Measurements from ENCODE around the gene HINT3.
"Not testable (repeated sequence)": the region's sequence is repeated elsewhere in the genome, so short reads cannot be mapped to it uniquely, and the experiment has no call there.

Gene HINT3

GRCh38 chr6:126010040-126010439 is 53.5 kb downstream of the HINT3 start:
- FAIRE-seq: no peak

GRCh38 chr6:126015863-126016262 is 59.3 kb downstream of the HINT3 start:
- no peak for FAIRE-seq

DNA sequence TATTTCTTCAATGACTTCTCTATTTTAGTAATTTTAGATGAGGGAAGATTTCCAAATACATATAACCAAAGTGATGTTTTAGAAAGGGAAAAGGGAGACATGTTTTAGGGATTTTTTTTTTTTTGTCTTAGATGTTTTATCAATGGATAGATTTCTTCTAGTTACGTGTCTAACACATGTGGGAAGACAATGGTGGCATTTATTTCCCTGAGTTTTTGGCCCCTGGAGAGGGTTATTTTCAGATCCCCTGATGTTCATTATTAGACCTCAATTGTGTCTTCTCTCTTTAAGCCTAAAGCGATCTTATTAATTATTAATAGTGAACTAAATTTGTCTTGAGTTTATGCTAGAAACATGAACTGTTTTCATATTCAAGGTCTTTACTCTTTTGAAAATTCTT is 60.0 kb downstream of the HINT3 start:
- no peak for FAIRE-seq

- FAIRE-seq: no peak
Measured at GRCh38 chr6:126017668-126018067, 61.1 kb downstream of the HINT3 start.

- no peak for FAIRE-seq
Measured at GRCh38 chr6:126020305-126021050, 63.9 kb downstream of the HINT3 start.

DNA sequence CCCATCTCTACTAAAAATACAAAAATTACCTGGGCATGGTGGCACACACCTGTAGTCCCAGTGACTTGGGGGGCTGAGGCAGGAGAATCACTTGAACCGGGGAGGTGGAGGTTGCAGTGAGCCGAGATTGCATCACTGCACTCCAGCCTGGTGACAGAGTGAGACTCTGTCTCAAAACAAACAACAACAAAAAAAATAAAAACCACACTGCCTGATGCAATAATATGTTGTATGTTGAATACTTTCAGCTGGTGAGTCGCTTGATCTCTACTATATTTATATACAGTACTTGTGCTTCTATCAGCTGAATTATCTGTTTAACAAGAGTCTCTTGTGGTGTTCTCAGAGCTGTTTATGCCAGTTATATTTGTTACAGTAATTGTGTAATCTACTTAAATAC is 66.9 kb downstream of the HINT3 start:
- not testable (repeated sequence) for FAIRE-seq

- no peak for FAIRE-seq
Measured at GRCh38 chr6:126026001-126026400, 69.4 kb downstream of the HINT3 start.

DNA sequence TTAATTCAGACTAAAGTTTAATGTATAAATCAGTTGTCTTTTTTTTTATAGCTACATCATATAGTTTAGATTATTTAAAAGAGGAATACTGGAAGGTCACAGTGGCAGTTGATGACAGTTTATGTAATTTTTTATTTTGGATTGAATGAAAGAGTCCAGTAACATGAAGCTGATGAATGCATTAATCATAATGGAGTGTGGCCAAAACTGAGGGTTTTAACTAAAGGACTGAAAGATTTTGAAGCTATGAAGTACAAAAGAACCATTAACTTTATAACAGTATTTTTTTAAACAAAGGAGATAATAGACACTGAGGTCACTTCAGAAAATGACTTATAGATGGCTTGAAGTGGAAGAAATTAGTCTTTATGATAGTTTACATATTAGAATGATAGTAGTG is 71.0 kb downstream of the HINT3 start:
- FAIRE-seq: no peak
